Left lung (tissue), 10 donors: ENCODE data around the gene GID4. TPM values are rescaled to one million over a fixed set of nuclear protein-coding genes. Genes with fewer than 3 reads are reported as not detected.

Experiments
- ATAC-seq: fragments of 200-7000 bp; cut with Tn5 transposase; one replicate; pipeline ENCODE4 v1.9.1; 2020; ENCODE audit warnings: moderate library complexity
- DNase-seq, 4 donors: peaks; one replicate each; pipeline ENCODE4 v3.0.0-alpha.2; 2013 to 2020
- H3K27ac ChIP-seq, 2 donors: fragments of 200-600 bp; sonication (generic) in 1 of 2; one replicate each; pipeline versions ENCODE4 v1.5.0 to v1.8.0; 2020 to 2021
- H3K27me3 ChIP-seq, 2 donors: fragments of 200-600 bp; sonication (generic) in 1 of 2; one replicate each; pipeline versions ENCODE4 v1.5.0 to v1.8.0; 2020 to 2021
- H3K36me3 ChIP-seq, 2 donors: fragments of 200-600 bp; sonication (generic) in 1 of 2; one replicate each; pipeline versions ENCODE4 v1.5.0 to v1.8.0; 2020 to 2021
- H3K4me1 ChIP-seq, 2 donors: fragments of 200-600 bp; one replicate each; pipeline ENCODE4 v1.8.0; 2021
- H3K4me3 ChIP-seq, 2 donors: fragments of 200-600 bp; sonication (generic) in 1 of 2; one replicate each; pipeline versions ENCODE4 v1.5.0 to v1.8.0; 2020 to 2021; ENCODE audit warnings: mild to moderate bottlenecking in 1 of 2
- H3K9me3 ChIP-seq, 2 donors: fragments of 200-600 bp; sonication (generic) in 1 of 2; one replicate each; pipeline versions ENCODE4 v1.5.0 to v1.8.0; 2020 to 2021
- CTCF ChIP-seq, 2 donors: fragments of 200-600 bp; sonication (generic) in 1 of 2; IDR thresholded peaks; one replicate each; pipeline versions ENCODE4 v1.5.0 to v1.8.0; 2021; ENCODE audit warnings: antibody characterized with exemption in 2 of 2
- intact Hi-C, 2 donors: fragments of 100-400 bp; cut with DNase I; formaldehyde crosslinking; loops; one replicate each; pipeline versions ENCODE4 v1.11.2 to v1.14.2; 2022
- polyA plus RNA-seq, 6 donors: library from polyadenylated mRNA; unstranded; fragments of 120-200 nt; gene quantifications; one replicate each; pipeline ENCODE4 v1.2.1, GENCODE V29; 2013; ENCODE audit not compliant: insufficient read length in 6 of 6
- total RNA-seq, 2 donors: library from RNA; stranded (reverse); fragmentation: NEBNext Ultra II Directional; extraction: Animal tissue kit (Norgen Biotek cat#: 25700); gene quantifications; one replicate each; pipeline ENCODE4 v1.2.1, GENCODE V29; 2021
- donor health status: DM: no; HTN: yes; CAD: no.
- donor health status: DM: no; HTN: no; CAD: no.

The GID4 gene
- total and polyA plus RNA-seq, 8 donors, result 7.9 to 15.1 (median 13.0) TPM

DNA sequence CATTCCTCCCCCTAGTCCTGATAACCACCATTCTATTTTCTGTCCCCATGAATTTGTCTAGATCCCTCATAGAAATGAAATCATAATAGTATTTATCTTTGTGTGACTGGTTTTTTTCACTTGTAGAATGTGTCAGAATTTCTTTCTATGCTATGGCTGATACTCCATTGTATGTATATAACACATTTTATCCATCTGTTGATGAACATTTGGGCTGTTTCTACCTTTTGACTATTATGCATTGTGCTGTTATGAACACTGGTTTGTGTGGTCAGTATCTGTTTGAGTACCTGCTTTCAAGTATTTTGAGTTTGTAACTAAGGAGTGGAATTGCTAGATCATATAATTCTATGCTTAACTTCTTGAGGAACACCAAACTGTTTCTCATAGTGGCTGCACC, 32.5 kb downstream of the GID4 start:
- no peak for DNase-seq
- ATAC-seq, result no peak
- H3K27me3 ChIP-seq, result no peaks in the 10 kb centered on the region
- intact Hi-C loops, result no loop called here
- H3K36me3 ChIP-seq, result peaks cover 0 to 7% of the 10 kb centered on the region in 2 donors
- H3K4me1 ChIP-seq, result no peaks in the 10 kb centered on the region
- H3K27ac ChIP-seq, result no peak overlapping the region
- H3K4me3 ChIP-seq, result no peak overlapping the region
- TF ChIP-seq CTCF (IDR thresholded peaks at IDR 0.05), result no peak
- H3K9me3 ChIP-seq, result no peaks in the 10 kb centered on the region

- H3K36me3 ChIP-seq, result no peaks in the 10 kb centered on the region
- peaks cover 0 to 10% of the 10 kb centered on the region in 2 donors for H3K27me3 ChIP-seq
- ATAC-seq (no peak), DNase-seq (no peak)
- intact Hi-C loops, result no loop called here
- no peak overlapping the region for H3K27ac ChIP-seq
- H3K4me1 ChIP-seq, result no peaks in the 10 kb centered on the region
- no peak for TF ChIP-seq CTCF (IDR thresholded peaks at IDR 0.05)
- H3K4me3 ChIP-seq, result no peak overlapping the region
- H3K9me3 ChIP-seq, result no peaks in the 10 kb centered on the region
These were observed 35.5 kb downstream of the GID4 start for GRCh38 chr17:18074566-18075272.

- no peaks in the 10 kb centered on the region for H3K4me1 ChIP-seq
- peaks cover 0 to 10% of the 10 kb centered on the region in 2 donors for H3K27me3 ChIP-seq
- H3K4me3 ChIP-seq, result no peak overlapping the region
- no peak for TF ChIP-seq CTCF (IDR thresholded peaks at IDR 0.05)
- no peaks in the 10 kb centered on the region for H3K36me3 ChIP-seq
- no peak for ATAC-seq
- H3K27ac ChIP-seq, result no peak overlapping the region
- intact Hi-C loops, result no loop called here
- H3K9me3 ChIP-seq, result no peaks in the 10 kb centered on the region
- peak in 2 of 4 donors; percentile 3 to 19 for DNase-seq
These were observed 37.7 kb downstream of the GID4 start for GRCh38 chr17:18076936-18077335.

- ATAC-seq (no peak), DNase-seq (no peak)
- TF ChIP-seq CTCF (IDR thresholded peaks at IDR 0.05), result no peak
- Histone ChIP-seq H3K4me3 (no peak overlapping the region), H3K27me3 (peaks cover 0 to 10% of the 10 kb centered on the region in 2 donors), H3K27ac (no peak overlapping the region), H3K4me1 (no peaks in the 10 kb centered on the region), H3K36me3 (no peaks in the 10 kb centered on the region), H3K9me3 (no peaks in the 10 kb centered on the region)
- intact Hi-C loops, result no loop called here
These were observed 40.3 kb downstream of the GID4 start for GRCh38 chr17:18079543-18079942.

- ATAC-seq (no peak), DNase-seq (no peak)
- H3K36me3 ChIP-seq, result no peaks in the 10 kb centered on the region
- TF ChIP-seq CTCF (IDR thresholded peaks at IDR 0.05), result no peak
- H3K27ac ChIP-seq, result no peak overlapping the region
- intact Hi-C loops, result no loop called here
- peaks cover 9 to 18% of the 10 kb centered on the region in 2 donors for H3K4me1 ChIP-seq
- no peaks in the 10 kb centered on the region for H3K27me3 ChIP-seq
- H3K4me3 ChIP-seq, result no peak overlapping the region
- no peaks in the 10 kb centered on the region for H3K9me3 ChIP-seq
These were observed 45.0 kb downstream of the GID4 start for GRCh38 chr17:18084256-18084655.
